ENCODE results near the gene ZFC3H1. TPM values are rescaled to one million over a fixed set of nuclear protein-coding genes. Genes with fewer than 3 reads are reported as not detected.

Gene ZFC3H1
- total and polyA plus RNA-seq, 9 of the 15 experiments (the other 6 are each of a cell fraction or from before 2014, with no cell fraction given): 14.8 to 80.5 (median 22.1) TPM

DNA sequence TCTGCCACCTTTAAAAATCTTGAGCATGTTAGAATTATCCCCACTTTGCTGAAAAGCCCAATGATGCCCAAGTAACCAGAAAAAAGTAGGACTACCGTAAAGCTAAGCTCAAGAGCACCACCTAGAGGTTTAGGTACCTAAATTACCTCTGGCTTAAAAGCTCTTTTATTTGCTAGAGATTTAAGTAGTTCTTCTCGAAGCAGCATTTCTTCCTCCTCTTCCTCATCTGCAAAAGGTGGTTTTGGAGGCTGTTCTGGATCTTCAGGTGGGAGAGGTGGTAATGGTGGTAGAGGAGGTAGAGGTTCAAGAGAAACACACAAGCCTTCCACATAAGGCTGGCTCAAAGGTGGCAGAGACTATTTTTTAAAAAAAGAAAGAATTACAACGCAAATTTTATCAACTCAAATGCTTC lies 26.9 kb downstream of the ZFC3H1 start:
- ATAC-seq (peak; percentile 66; the same call in 2 of the 3 replicates), FAIRE-seq (peak; percentile 74), DNase-seq (ENCODE audit: extremely low read depth in 1 of 4, low spot score in 3 of 4) (peak; percentile 42 to 70 (median 49))
- in situ Hi-C loops (cut with MboI) (no loop called here), intact Hi-C loops (cut with micrococcal nuclease) (loop anchor here (2.0 to 10.0 kb wide), 2 partner anchors 222 to 422 kb away; no protein-coding TSS in a partner anchor)
- H3K4me1 ChIP-seq (replicated peaks in 1 of 2; ENCODE audit: control insufficient read depth in 2 of 2, insufficient read depth in 2 of 2, low read length in 2 of 2): peaks cover 0 to 1% of the 10 kb centered on the region in 2 experiments; a peak in 2 of 5 replicates
- POLR2A ChIA-PET: interaction anchor here (0.6 to 1.3 kb wide), 8 partner anchors 10 to 1040 kb away, joined by 3 to 8 read pairs (median 4); no protein-coding TSS in a partner anchor
- H3K9ac ChIP-seq (ENCODE audit: insufficient read depth in 1 of 2, low read depth in 2 of 2, low read length in 2 of 2): no peak overlapping the region
- H3K4me2 ChIP-seq (ENCODE audit: insufficient read depth, low read length): no peak overlapping the region
- H3K9me1 ChIP-seq (ENCODE audit: control insufficient read depth, insufficient read depth, low read length): no peaks in the 10 kb centered on the region
- no peak overlapping the region for H3K27ac ChIP-seq (ENCODE audit: extremely low read depth, low read depth, low read length)
- H3K36me3 ChIP-seq (ENCODE audit: control insufficient read depth, insufficient read depth, low read length): peaks cover 97% of the 10 kb centered on the region
- no peaks in the 10 kb centered on the region; the same call in 2 of the 3 replicates for H3K79me2 ChIP-seq (ENCODE audit: control insufficient read depth, insufficient read depth, low read length)
- BruUV-seq (replicated peaks): no TSS peak
- H2AFZ ChIP-seq (ENCODE audit: low read depth, low read length): no peak overlapping the region
- H3K4me3 ChIP-seq: no peak overlapping the region
- no peaks in the 10 kb centered on the region for H3K9me3 ChIP-seq (replicated peaks; ENCODE audit: control insufficient read depth, insufficient read depth, low read depth, low read length)
- H4K20me1 ChIP-seq (replicated peaks; ENCODE audit: control insufficient read depth, insufficient read depth, low read length): no peaks in the 10 kb centered on the region
- 28% methylated on average over 3 of the region's 3 CpGs for WGBS (ENCODE audit: insufficient coverage, low coverage, missing lambda C conversion rate)
- no peaks in the 10 kb centered on the region for H3K27me3 ChIP-seq (ENCODE audit: control insufficient read depth in 2 of 2, insufficient read depth in 2 of 2, low read length in 2 of 2)
- CTCF ChIA-PET (ENCODE audit: low intra/inter-chr PET ratio): interaction anchor here (0.6 to 2.3 kb wide), 3 partner anchors 110 to 419 kb away, joined by 3 to 7 read pairs (median 3); no protein-coding TSS in a partner anchor
- TF ChIP-seq, protein P1, sequence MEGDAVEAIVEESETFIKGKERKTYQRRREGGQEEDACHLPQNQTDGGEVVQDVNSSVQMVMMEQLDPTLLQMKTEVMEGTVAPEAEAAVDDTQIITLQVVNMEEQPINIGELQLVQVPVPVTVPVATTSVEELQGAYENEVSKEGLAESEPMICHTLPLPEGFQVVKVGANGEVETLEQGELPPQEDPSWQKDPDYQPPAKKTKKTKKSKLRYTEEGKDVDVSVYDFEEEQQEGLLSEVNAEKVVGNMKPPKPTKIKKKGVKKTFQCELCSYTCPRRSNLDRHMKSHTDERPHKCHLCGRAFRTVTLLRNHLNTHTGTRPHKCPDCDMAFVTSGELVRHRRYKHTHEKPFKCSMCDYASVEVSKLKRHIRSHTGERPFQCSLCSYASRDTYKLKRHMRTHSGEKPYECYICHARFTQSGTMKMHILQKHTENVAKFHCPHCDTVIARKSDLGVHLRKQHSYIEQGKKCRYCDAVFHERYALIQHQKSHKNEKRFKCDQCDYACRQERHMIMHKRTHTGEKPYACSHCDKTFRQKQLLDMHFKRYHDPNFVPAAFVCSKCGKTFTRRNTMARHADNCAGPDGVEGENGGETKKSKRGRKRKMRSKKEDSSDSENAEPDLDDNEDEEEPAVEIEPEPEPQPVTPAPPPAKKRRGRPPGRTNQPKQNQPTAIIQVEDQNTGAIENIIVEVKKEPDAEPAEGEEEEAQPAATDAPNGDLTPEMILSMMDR (IDR thresholded peaks at IDR 0.05 in 2 of 3, conservative IDR thresholded peaks at IDR 0.05 in 1 of 3; ENCODE audit: insufficient read depth in 2 of 3, low read depth in 1 of 3, low read length in 3 of 3): peak; percentile 43 to 68 (median 66); a peak in 5 of 6 replicates
- TF ChIP-seq, protein P2, sequence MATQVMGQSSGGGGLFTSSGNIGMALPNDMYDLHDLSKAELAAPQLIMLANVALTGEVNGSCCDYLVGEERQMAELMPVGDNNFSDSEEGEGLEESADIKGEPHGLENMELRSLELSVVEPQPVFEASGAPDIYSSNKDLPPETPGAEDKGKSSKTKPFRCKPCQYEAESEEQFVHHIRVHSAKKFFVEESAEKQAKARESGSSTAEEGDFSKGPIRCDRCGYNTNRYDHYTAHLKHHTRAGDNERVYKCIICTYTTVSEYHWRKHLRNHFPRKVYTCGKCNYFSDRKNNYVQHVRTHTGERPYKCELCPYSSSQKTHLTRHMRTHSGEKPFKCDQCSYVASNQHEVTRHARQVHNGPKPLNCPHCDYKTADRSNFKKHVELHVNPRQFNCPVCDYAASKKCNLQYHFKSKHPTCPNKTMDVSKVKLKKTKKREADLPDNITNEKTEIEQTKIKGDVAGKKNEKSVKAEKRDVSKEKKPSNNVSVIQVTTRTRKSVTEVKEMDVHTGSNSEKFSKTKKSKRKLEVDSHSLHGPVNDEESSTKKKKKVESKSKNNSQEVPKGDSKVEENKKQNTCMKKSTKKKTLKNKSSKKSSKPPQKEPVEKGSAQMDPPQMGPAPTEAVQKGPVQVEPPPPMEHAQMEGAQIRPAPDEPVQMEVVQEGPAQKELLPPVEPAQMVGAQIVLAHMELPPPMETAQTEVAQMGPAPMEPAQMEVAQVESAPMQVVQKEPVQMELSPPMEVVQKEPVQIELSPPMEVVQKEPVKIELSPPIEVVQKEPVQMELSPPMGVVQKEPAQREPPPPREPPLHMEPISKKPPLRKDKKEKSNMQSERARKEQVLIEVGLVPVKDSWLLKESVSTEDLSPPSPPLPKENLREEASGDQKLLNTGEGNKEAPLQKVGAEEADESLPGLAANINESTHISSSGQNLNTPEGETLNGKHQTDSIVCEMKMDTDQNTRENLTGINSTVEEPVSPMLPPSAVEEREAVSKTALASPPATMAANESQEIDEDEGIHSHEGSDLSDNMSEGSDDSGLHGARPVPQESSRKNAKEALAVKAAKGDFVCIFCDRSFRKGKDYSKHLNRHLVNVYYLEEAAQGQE (IDR thresholded peaks at IDR 0.05; ENCODE audit: borderline replicate concordance): 0 out of 2 replicates have a peak, but pooled peaks have one; percentile 10
- TF ChIP-seq, protein P2 (CRISPR knock-in tag; IDR thresholded peaks at IDR 0.05; ENCODE audit: low read depth): no peak
- TF ChIP-seq, protein P3, sequence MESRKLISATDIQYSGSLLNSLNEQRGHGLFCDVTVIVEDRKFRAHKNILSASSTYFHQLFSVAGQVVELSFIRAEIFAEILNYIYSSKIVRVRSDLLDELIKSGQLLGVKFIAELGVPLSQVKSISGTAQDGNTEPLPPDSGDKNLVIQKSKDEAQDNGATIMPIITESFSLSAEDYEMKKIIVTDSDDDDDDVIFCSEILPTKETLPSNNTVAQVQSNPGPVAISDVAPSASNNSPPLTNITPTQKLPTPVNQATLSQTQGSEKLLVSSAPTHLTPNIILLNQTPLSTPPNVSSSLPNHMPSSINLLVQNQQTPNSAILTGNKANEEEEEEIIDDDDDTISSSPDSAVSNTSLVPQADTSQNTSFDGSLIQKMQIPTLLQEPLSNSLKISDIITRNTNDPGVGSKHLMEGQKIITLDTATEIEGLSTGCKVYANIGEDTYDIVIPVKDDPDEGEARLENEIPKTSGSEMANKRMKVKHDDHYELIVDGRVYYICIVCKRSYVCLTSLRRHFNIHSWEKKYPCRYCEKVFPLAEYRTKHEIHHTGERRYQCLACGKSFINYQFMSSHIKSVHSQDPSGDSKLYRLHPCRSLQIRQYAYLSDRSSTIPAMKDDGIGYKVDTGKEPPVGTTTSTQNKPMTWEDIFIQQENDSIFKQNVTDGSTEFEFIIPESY (CRISPR knock-in tag; IDR thresholded peaks at IDR 0.05): 0 out of 2 replicates have a peak, but pooled peaks have one; percentile 13
- TF ChIP-seq RAD21 (CRISPR knock-in tag; conservative IDR thresholded peaks at IDR 0.05 in 1 of 2, IDR thresholded peaks at IDR 0.05 in 1 of 2): peak; percentile 42 to 64; a peak in 3 of 4 replicates
- TF ChIP-seq, protein P4, sequence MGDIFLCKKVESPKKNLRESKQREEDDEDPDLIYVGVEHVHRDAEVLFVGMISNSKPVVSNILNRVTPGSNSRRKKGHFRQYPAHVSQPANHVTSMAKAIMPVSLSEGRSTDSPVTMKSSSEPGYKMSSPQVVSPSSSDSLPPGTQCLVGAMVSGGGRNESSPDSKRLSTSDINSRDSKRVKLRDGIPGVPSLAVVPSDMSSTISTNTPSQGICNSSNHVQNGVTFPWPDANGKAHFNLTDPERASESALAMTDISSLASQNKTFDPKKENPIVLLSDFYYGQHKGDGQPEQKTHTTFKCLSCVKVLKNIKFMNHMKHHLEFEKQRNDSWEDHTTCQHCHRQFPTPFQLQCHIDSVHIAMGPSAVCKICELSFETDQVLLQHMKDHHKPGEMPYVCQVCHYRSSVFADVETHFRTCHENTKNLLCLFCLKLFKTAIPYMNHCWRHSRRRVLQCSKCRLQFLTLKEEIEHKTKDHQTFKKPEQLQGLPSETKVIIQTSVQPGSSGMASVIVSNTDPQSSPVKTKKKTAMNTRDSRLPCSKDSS (IDR thresholded peaks at IDR 0.05; ENCODE audit: low read depth, partially characterized antibody): no peak

All from K562 (cell line).